Large intestine (tissue), 3 donors: ENCODE results near the gene GPANK1. TPM values are rescaled to one million over a fixed set of nuclear protein-coding genes. Genes with fewer than 3 reads are reported as not detected.

Experiments used
- DNase-seq, 2 donors: peaks; one replicate each; pipeline versions ENCODE4 v3.0.0 to v3.0.0-alpha.2; 2013
- H3K27ac ChIP-seq: one replicate; pipeline ENCODE4 v1.5.1; 2013; ENCODE audit warnings: low read length
- H3K27me3 ChIP-seq: 2 replicates; pipeline ENCODE4 v1.6.1; 2013; ENCODE audit warnings: low read length; ENCODE audit not compliant: control insufficient read depth, insufficient read depth
- H3K36me3 ChIP-seq: 2 replicates; pipeline ENCODE4 v1.6.1; 2013; ENCODE audit warnings: low read length; ENCODE audit not compliant: control insufficient read depth, insufficient read depth
- H3K4me1 ChIP-seq: one replicate; pipeline ENCODE4 v1.6.1; 2013; ENCODE audit warnings: low read length; ENCODE audit not compliant: control insufficient read depth, insufficient read depth
- H3K4me3 ChIP-seq: one replicate; pipeline ENCODE4 v1.5.1; 2013; ENCODE audit warnings: low read length
- H3K9me3 ChIP-seq: one replicate; pipeline ENCODE4 v1.6.1; 2013; ENCODE audit warnings: mild to moderate bottlenecking, low read depth, low read length, moderate library complexity; ENCODE audit not compliant: control insufficient read depth
- WGBS: methylation state at CpG from one replicate; pipeline ENCODE4 v1.1.5; 2013; ENCODE audit warnings: low lambda C conversion rate; ENCODE audit not compliant: insufficient coverage; 5-methylcytosine and 5-hydroxymethylcytosine counted together
- polyA plus RNA-seq: library from polyadenylated mRNA; unstranded; fragments of 120-200 nt; gene quantifications from one replicate; pipeline ENCODE4 v1.2.1, GENCODE V29; 2013

Gene GPANK1
- polyA plus RNA-seq, 1 donor = 21.4 TPM

- 10% methylated on average over 2 of the region's 17 CpGs for WGBS
- no peaks in the 10 kb centered on the region for H3K27me3 ChIP-seq
- H3K9me3 ChIP-seq = no peaks in the 10 kb centered on the region
- H3K4me3 ChIP-seq = peak within 1 kb of the TSS; percentile 53
- H3K4me1 ChIP-seq = peaks cover 15% of the 10 kb centered on the region
- H3K27ac ChIP-seq = peak within 1 kb of the TSS; percentile 71
- peak; percentile 80 to 82 for DNase-seq
- H3K36me3 ChIP-seq = no peaks in the 10 kb centered on the region
Measured at GRCh38 chr6:31680226-31681134, 15.7 kb upstream of the GPANK1 start, which contains the start of gene LY6G5C. Gene LY6G5C (minus strand): TSS chr6:31681067. CDS start chr6:31680373, 694 bp downstream.

- Histone ChIP-seq H3K27me3 (no peaks in the 10 kb centered on the region), H3K4me3 (no peak overlapping the region), H3K9me3 (no peaks in the 10 kb centered on the region), H3K27ac (no peak overlapping the region), H3K4me1 (peaks cover 9% of the 10 kb centered on the region), H3K36me3 (peaks cover 8% of the 10 kb centered on the region)
- no peak for DNase-seq
- WGBS = 75% methylated on average over 2 of the region's 8 CpGs
Measured at GRCh38 chr6:31677955-31678354, 13.2 kb upstream of the GPANK1 start.

- Histone ChIP-seq H3K4me3 (no peak overlapping the region), H3K4me1 (peaks cover 9% of the 10 kb centered on the region), H3K9me3 (no peaks in the 10 kb centered on the region), H3K36me3 (peaks cover 15% of the 10 kb centered on the region), H3K27ac (no peak overlapping the region), H3K27me3 (no peaks in the 10 kb centered on the region)
- no CpG with 5 or more reads among the region's 6 CpGs for WGBS
- DNase-seq = no peak
Measured at GRCh38 chr6:31676904-31677303, 12.1 kb upstream of the GPANK1 start.

- Histone ChIP-seq H3K27ac (no peak overlapping the region), H3K4me3 (no peak overlapping the region), H3K27me3 (no peaks in the 10 kb centered on the region), H3K9me3 (no peaks in the 10 kb centered on the region), H3K4me1 (peaks cover 9% of the 10 kb centered on the region), H3K36me3 (peaks cover 20% of the 10 kb centered on the region)
- WGBS = no CpG with 5 or more reads among the region's 4 CpGs
- no peak for DNase-seq
Measured at GRCh38 chr6:31676322-31676903, 11.6 kb upstream of the GPANK1 start.

GRCh38 chr6:31669676-31670075 lies 4.9 kb upstream of the GPANK1 start, which contains the start of gene LY6G5B:
Gene LY6G5B (plus strand): TSS chr6:31669976. CDS start chr6:31670951, 975 bp downstream.
- H3K36me3 ChIP-seq = peaks cover 64% of the 10 kb centered on the region
- H3K27me3 ChIP-seq = no peaks in the 10 kb centered on the region
- H3K4me3 ChIP-seq = no peak within 1 kb of the TSS
- DNase-seq = no peak
- peaks cover 3% of the 10 kb centered on the region for H3K4me1 ChIP-seq
- WGBS = 70% methylated on average over 2 of the region's 8 CpGs
- no peaks in the 10 kb centered on the region for H3K9me3 ChIP-seq
- H3K27ac ChIP-seq = no peak within 1 kb of the TSS

GRCh38 chr6:31666337-31666965 lies 1.7 kb upstream of the GPANK1 start:
- Histone ChIP-seq H3K4me3 (peak overlapping the region; percentile 93), H3K4me1 (peaks cover 19% of the 10 kb centered on the region), H3K9me3 (no peaks in the 10 kb centered on the region), H3K36me3 (peaks cover 57% of the 10 kb centered on the region), H3K27me3 (no peaks in the 10 kb centered on the region), H3K27ac (peak overlapping the region; percentile 97)
- DNase-seq = no peak
- 11% methylated on average over 6 of the region's 15 CpGs for WGBS

GRCh38 chr6:31665501-31666336 lies 922 bp upstream of the GPANK1 start, which contains the start of gene CSNK2B:
Gene CSNK2B (plus strand): TSS chr6:31666080. CDS start chr6:31666832, 752 bp downstream.
- H3K9me3 ChIP-seq = no peaks in the 10 kb centered on the region
- WGBS = no CpG with 5 or more reads among the region's 63 CpGs
- H3K27me3 ChIP-seq = no peaks in the 10 kb centered on the region
- peak within 1 kb of the TSS; percentile 97 for H3K27ac ChIP-seq
- H3K4me3 ChIP-seq = peak within 1 kb of the TSS; percentile 93
- H3K36me3 ChIP-seq = peaks cover 50% of the 10 kb centered on the region
- DNase-seq = peak; percentile 97 to 98
- peaks cover 25% of the 10 kb centered on the region for H3K4me1 ChIP-seq

- H3K4me1 ChIP-seq = peaks cover 30% of the 10 kb centered on the region
- no peaks in the 10 kb centered on the region for H3K27me3 ChIP-seq
- no peaks in the 10 kb centered on the region for H3K9me3 ChIP-seq
- peaks cover 34% of the 10 kb centered on the region for H3K36me3 ChIP-seq
- WGBS = 0% methylated on average over 2 of the region's 17 CpGs
- H3K4me3 ChIP-seq = peak overlapping the region; percentile 93
- peak overlapping the region; percentile 97 for H3K27ac ChIP-seq
- DNase-seq = peak in 1 of 2 donors; percentile 54
Measured at GRCh38 chr6:31663961-31664789, 622 bp downstream of the GPANK1 start.
